ENCODE results near the gene KIAA2012.
A peak's percentile ranks its signal among the peaks of the same experiment; 100 is the strongest.

The KIAA2012 gene

DNA sequence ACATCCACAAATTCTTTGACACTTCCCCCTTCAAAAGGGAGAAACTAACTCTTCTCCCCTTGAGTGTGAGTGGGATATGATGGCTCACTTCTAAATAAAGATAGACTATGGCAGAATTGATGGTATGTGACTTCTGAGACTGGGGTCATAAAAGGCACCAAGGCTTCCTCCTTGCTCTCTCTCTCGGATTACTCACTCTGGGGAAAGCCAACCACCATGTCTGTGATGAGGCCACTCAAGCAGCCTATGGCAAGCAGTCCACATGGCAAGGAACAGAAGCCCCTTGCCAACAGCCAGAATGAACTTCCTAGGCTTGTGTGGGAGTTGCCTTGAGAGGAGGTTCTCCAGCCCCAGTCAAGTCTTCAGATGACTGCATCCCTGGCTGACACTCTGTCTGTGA, 43.6 kb downstream of the KIAA2012 start:
- Histone ChIP-seq H2AFZ (ENCODE audit: low read depth, low read length) (no peak overlapping the region), H3K9ac (ENCODE audit: low read length) (no peak overlapping the region), H3K4me3 (ENCODE audit: low read length) (no peak overlapping the region), H3K36me3 (replicated peaks; ENCODE audit: low read depth, low read length) (no peaks in the 10 kb centered on the region), H3K27me3 (ENCODE audit: low read depth, low read length) (peaks cover 21% of the 10 kb centered on the region), H3K4me2 (ENCODE audit: low read length) (no peak overlapping the region), H3K27ac (ENCODE audit: low read length) (no peak overlapping the region), H4K20me1 (ENCODE audit: insufficient read depth, low read length) (no peaks in the 10 kb centered on the region), H3K9me3 (ENCODE audit: insufficient read depth, low read length) (no peaks in the 10 kb centered on the region), H3K79me2 (ENCODE audit: low read length) (no peaks in the 10 kb centered on the region), H3K4me1 (ENCODE audit: low read length) (peaks cover 3% of the 10 kb centered on the region)
- TF ChIP-seq, protein P1, sequence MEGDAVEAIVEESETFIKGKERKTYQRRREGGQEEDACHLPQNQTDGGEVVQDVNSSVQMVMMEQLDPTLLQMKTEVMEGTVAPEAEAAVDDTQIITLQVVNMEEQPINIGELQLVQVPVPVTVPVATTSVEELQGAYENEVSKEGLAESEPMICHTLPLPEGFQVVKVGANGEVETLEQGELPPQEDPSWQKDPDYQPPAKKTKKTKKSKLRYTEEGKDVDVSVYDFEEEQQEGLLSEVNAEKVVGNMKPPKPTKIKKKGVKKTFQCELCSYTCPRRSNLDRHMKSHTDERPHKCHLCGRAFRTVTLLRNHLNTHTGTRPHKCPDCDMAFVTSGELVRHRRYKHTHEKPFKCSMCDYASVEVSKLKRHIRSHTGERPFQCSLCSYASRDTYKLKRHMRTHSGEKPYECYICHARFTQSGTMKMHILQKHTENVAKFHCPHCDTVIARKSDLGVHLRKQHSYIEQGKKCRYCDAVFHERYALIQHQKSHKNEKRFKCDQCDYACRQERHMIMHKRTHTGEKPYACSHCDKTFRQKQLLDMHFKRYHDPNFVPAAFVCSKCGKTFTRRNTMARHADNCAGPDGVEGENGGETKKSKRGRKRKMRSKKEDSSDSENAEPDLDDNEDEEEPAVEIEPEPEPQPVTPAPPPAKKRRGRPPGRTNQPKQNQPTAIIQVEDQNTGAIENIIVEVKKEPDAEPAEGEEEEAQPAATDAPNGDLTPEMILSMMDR (IDR thresholded peaks at IDR 0.05; ENCODE audit: low read depth, low read length): no peak
- TF ChIP-seq EZH2phosphoT487 (IDR thresholded peaks at IDR 0.05; ENCODE audit: low read depth): no peak

DNA sequence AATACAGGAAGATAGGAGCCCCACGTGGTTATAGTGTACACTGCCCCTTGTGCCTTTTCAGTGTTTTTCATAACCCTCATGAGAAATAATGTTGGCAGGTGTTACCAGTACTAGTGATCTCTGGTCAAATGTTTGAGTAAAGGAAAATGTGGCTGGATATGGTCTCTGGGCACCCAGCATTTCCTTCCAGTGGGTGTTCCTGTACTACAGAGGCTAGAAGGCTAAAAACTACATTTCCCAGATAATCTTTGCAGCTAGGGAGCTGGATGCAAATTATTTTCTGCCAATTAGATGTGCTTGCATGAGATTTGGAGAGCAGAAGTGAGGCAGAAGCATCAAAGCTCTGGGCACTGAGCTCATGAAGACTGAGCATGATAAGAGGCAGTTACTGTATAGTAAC, 45.1 kb downstream of the KIAA2012 start:
- no peak overlapping the region for H3K27ac ChIP-seq (ENCODE audit: low read length)
- no peaks in the 10 kb centered on the region for H3K79me2 ChIP-seq (ENCODE audit: low read length)
- H3K27me3 ChIP-seq (ENCODE audit: low read depth, low read length): peaks cover 21% of the 10 kb centered on the region
- H4K20me1 ChIP-seq (ENCODE audit: insufficient read depth, low read length): no peaks in the 10 kb centered on the region
- H3K36me3 ChIP-seq (replicated peaks; ENCODE audit: low read depth, low read length): no peaks in the 10 kb centered on the region
- H3K4me1 ChIP-seq (ENCODE audit: low read length): peaks cover 8% of the 10 kb centered on the region
- no peak for TF ChIP-seq EZH2phosphoT487 (IDR thresholded peaks at IDR 0.05; ENCODE audit: low read depth)
- TF ChIP-seq, protein P1 (IDR thresholded peaks at IDR 0.05; ENCODE audit: low read depth, low read length): no peak
- H3K9ac ChIP-seq (ENCODE audit: low read length): no peak overlapping the region
- no peaks in the 10 kb centered on the region for H3K9me3 ChIP-seq (ENCODE audit: insufficient read depth, low read length)
- H3K4me2 ChIP-seq (ENCODE audit: low read length): no peak overlapping the region
- no peak overlapping the region for H3K4me3 ChIP-seq (ENCODE audit: low read length)
- H2AFZ ChIP-seq (ENCODE audit: low read depth, low read length): no peak overlapping the region

DNA sequence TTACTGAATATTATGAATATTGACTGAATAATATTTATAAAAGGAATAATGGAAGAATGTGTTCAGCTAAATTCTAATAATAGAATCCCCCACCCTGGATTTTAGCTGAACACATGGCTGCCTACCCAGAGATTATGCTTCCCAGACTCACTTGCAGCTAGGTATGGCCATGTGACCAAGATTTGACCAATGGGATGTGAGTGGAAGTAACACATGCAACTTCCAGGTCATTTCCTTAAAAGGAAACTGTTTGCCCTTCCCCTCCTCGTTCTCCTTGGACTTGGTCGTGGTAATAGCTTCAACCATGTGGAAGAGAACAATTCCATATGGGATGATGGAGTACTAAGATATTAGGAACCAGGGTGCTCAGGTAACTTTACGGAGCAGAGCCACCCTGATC, 47.8 kb downstream of the KIAA2012 start:
- H3K4me1 ChIP-seq (ENCODE audit: low read length): peaks cover 8% of the 10 kb centered on the region
- H3K4me2 ChIP-seq (ENCODE audit: low read length): no peak overlapping the region
- no peak overlapping the region for H3K27ac ChIP-seq (ENCODE audit: low read length)
- peaks cover 2% of the 10 kb centered on the region; the same call in 1 of the 2 replicates for H3K27me3 ChIP-seq (ENCODE audit: low read depth, low read length)
- H3K9me3 ChIP-seq (ENCODE audit: insufficient read depth, low read length): no peaks in the 10 kb centered on the region
- H3K9ac ChIP-seq (ENCODE audit: low read length): no peak overlapping the region
- no peak overlapping the region for H3K4me3 ChIP-seq (ENCODE audit: low read length)
- TF ChIP-seq EZH2phosphoT487 (IDR thresholded peaks at IDR 0.05; ENCODE audit: low read depth): no peak
- TF ChIP-seq, protein P1 (IDR thresholded peaks at IDR 0.05; ENCODE audit: low read depth, low read length): no peak
- no peaks in the 10 kb centered on the region for H4K20me1 ChIP-seq (ENCODE audit: insufficient read depth, low read length)
- H3K36me3 ChIP-seq (replicated peaks; ENCODE audit: low read depth, low read length): no peaks in the 10 kb centered on the region
- H3K79me2 ChIP-seq (ENCODE audit: low read length): no peaks in the 10 kb centered on the region
- no peak overlapping the region for H2AFZ ChIP-seq (ENCODE audit: low read depth, low read length)

DNA sequence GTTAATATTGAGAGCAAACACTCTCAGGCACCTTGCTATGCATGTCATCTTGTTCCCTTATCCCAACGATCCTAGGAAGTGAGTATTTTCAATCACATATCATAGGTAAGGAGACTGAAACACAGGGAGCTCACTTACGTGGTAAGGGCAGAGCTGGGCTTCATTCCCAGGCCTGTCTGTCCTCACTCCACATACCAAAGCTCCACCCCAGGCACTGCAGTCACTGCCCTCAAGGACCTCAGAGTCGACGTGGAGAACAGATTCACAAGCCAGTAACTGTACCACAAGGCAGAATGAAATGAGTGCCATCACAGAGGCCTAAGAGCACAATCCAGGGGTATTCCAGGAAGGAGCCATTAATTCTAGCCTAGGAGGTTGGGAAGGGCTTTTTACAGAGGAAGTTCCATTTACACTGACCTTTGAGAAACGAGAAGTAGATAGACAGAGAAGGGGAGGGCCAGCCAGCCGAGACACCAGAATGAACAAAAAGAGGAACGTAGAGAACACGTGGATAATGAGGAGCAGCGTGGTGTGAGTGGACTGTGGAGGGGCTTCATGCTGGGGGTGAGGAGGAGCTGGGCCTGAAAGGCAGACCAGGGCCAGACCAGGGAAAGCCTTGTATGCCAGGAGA, 48.6 kb downstream of the KIAA2012 start:
- Histone ChIP-seq H3K4me3 (ENCODE audit: low read length) (no peak overlapping the region), H3K27me3 (ENCODE audit: low read depth, low read length) (no peaks in the 10 kb centered on the region), H3K4me2 (ENCODE audit: low read length) (0 out of 2 replicates have a peak overlapping the region, but pooled peaks have one; percentile 5), H3K4me1 (ENCODE audit: low read length) (peaks cover 8% of the 10 kb centered on the region), H4K20me1 (ENCODE audit: insufficient read depth, low read length) (no peaks in the 10 kb centered on the region), H3K9ac (ENCODE audit: low read length) (no peak overlapping the region), H3K36me3 (replicated peaks; ENCODE audit: low read depth, low read length) (no peaks in the 10 kb centered on the region), H2AFZ (ENCODE audit: low read depth, low read length) (peak overlapping the region; percentile 93), H3K9me3 (ENCODE audit: insufficient read depth, low read length) (no peaks in the 10 kb centered on the region), H3K79me2 (ENCODE audit: low read length) (no peaks in the 10 kb centered on the region), H3K27ac (ENCODE audit: low read length) (no peak overlapping the region)
- no peak for TF ChIP-seq EZH2phosphoT487 (IDR thresholded peaks at IDR 0.05; ENCODE audit: low read depth)
- TF ChIP-seq, protein P1 (IDR thresholded peaks at IDR 0.05; ENCODE audit: low read depth, low read length): no peak

All from OCI-LY3 (cell line).